ENCODE measurements around the gene NRTN.

DNA sequence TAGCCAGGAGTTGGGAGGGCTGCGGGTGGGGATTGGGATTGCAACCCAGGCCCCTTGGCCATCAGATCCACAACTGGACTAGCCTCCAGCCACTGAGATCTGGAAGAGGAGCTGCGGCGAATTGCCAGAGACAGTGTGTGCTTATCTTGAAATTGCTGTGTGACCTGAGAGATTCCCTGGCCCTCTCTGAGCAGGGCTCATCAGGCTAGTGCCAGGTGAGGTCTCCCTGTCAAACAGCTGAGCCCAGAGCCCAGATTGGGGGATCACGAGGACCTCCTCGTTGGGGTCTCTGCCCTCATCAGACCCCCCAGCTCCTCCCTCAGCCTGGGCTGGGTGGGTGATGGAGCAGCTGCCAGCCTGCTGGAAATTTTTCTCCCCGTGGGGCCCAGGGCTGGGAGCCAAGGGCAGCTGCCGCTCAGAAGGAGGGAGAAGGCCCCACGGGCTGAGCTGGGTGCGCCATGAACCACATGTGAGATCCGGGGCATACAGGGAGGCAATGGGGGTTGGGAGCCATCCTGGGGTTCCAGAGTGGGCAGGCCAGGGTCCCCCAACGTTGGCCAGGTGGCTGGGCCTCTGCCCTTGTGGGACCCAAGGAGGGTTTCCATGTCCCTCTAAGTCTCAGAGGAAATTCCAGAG is 58.3 kb downstream of the NRTN start:
- TF ChIP-seq TCF4 (CRISPR knock-in tag; IDR thresholded peaks at IDR 0.05; ENCODE audit: borderline replicate concordance), result no peak
- no peak for TF ChIP-seq ESRRG (CRISPR knock-in tag; IDR thresholded peaks at IDR 0.05)
- TF ChIP-seq, protein P1, sequence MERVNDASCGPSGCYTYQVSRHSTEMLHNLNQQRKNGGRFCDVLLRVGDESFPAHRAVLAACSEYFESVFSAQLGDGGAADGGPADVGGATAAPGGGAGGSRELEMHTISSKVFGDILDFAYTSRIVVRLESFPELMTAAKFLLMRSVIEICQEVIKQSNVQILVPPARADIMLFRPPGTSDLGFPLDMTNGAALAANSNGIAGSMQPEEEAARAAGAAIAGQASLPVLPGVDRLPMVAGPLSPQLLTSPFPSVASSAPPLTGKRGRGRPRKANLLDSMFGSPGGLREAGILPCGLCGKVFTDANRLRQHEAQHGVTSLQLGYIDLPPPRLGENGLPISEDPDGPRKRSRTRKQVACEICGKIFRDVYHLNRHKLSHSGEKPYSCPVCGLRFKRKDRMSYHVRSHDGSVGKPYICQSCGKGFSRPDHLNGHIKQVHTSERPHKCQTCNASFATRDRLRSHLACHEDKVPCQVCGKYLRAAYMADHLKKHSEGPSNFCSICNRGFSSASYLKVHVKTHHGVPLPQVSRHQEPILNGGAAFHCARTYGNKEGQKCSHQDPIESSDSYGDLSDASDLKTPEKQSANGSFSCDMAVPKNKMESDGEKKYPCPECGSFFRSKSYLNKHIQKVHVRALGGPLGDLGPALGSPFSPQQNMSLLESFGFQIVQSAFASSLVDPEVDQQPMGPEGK (CRISPR knock-in tag; IDR thresholded peaks at IDR 0.05; ENCODE audit: borderline replicate concordance), result no peak
- no peak for TF ChIP-seq ISL1 (CRISPR knock-in tag; IDR thresholded peaks at IDR 0.05)
- no peak for TF ChIP-seq RARB (CRISPR knock-in tag; IDR thresholded peaks at IDR 0.05)
- TF ChIP-seq ZFP30 (CRISPR knock-in tag; IDR thresholded peaks at IDR 0.05), result no peak
- no peak for TF ChIP-seq ZNF565 (CRISPR knock-in tag; conservative IDR thresholded peaks at IDR 0.05; ENCODE audit: low read depth)

Measured in SK-N-SH treated with all-trans-retinoic acid at 6 μM for 48 hours (cell line).